ENCODE measurements around the gene FRMD6.
A peak's percentile ranks its signal among the peaks of the same experiment; 100 is the strongest.

FRMD6 gene

GRCh38 chr14:51677266-51677665 lies 25.6 kb downstream of the FRMD6 start:
- ChIA-PET POLR2A (no interaction called here), CTCF (no interaction called here)
- TF ChIP-seq SUZ12 (IDR thresholded peaks at IDR 0.05) (no peak), HDGF (IDR thresholded peaks at IDR 0.05; ENCODE audit: borderline replicate concordance) (no peak), L3MBTL2 (conservative IDR thresholded peaks at IDR 0.05) (no peak), FOXA1 (IDR thresholded peaks at IDR 0.05) (no peak), ZNF384 (IDR thresholded peaks at IDR 0.05) (no peak), FOXM1 (IDR thresholded peaks at IDR 0.05; ENCODE audit: borderline replicate concordance) (no peak)
- DNase-seq (ENCODE audit: extremely low spot score), result no peak

GRCh38 chr14:51677738-51678137 lies 26.0 kb downstream of the FRMD6 start:
- CTCF ChIA-PET, result no interaction called here
- DNase-seq (ENCODE audit: extremely low spot score), result no peak
- POLR2A ChIA-PET, result no interaction called here
- no peak for TF ChIP-seq CTBP1 (IDR thresholded peaks at IDR 0.05; ENCODE audit: borderline replicate concordance)
- TF ChIP-seq BHLHE40 (IDR thresholded peaks at IDR 0.05; ENCODE audit: borderline replicate concordance), result no peak
- no peak for TF ChIP-seq HDGF (IDR thresholded peaks at IDR 0.05; ENCODE audit: borderline replicate concordance)
- no peak for TF ChIP-seq FOXK2 (IDR thresholded peaks at IDR 0.05)
- no peak for TF ChIP-seq NFRKB (IDR thresholded peaks at IDR 0.05)
- no peak for TF ChIP-seq FOXM1 (IDR thresholded peaks at IDR 0.05; ENCODE audit: borderline replicate concordance)

- ChIA-PET CTCF (no interaction called here), POLR2A (no interaction called here)
- TF ChIP-seq CTBP1 (IDR thresholded peaks at IDR 0.05; ENCODE audit: borderline replicate concordance) (no peak), TARDBP (IDR thresholded peaks at IDR 0.05) (no peak), L3MBTL2 (conservative IDR thresholded peaks at IDR 0.05) (no peak), ELF4 (IDR thresholded peaks at IDR 0.05) (no peak), ARNT (IDR thresholded peaks at IDR 0.05) (no peak), ZNF384 (IDR thresholded peaks at IDR 0.05) (no peak), SP1 (IDR thresholded peaks at IDR 0.05) (no peak), SUZ12 (IDR thresholded peaks at IDR 0.05) (no peak), FOXK2 (IDR thresholded peaks at IDR 0.05) (no peak)
- peak; percentile 11 for DNase-seq (ENCODE audit: extremely low spot score)
Measured at GRCh38 chr14:51680031-51680430, 28.3 kb downstream of the FRMD6 start.

GRCh38 chr14:51681411-51681810 lies 29.7 kb downstream of the FRMD6 start:
- ChIA-PET CTCF (no interaction called here), POLR2A (no interaction called here)

GRCh38 chr14:51682411-51682810 lies 30.7 kb downstream of the FRMD6 start:
- no peak for DNase-seq (ENCODE audit: extremely low spot score)
- POLR2A ChIA-PET, result no interaction called here
- TF ChIP-seq L3MBTL2 (conservative IDR thresholded peaks at IDR 0.05) (no peak), ZNF384 (IDR thresholded peaks at IDR 0.05) (no peak), PKNOX1 (IDR thresholded peaks at IDR 0.05) (no peak), LEF1 (IDR thresholded peaks at IDR 0.05; ENCODE audit: borderline replicate concordance) (no peak), BHLHE40 (IDR thresholded peaks at IDR 0.05; ENCODE audit: borderline replicate concordance) (no peak), FOXA1 (IDR thresholded peaks at IDR 0.05) (no peak), SUZ12 (IDR thresholded peaks at IDR 0.05) (no peak), FOXK2 (IDR thresholded peaks at IDR 0.05) (no peak), CTBP1 (IDR thresholded peaks at IDR 0.05; ENCODE audit: borderline replicate concordance) (no peak), ARNT (IDR thresholded peaks at IDR 0.05) (no peak), HDGF (IDR thresholded peaks at IDR 0.05; ENCODE audit: borderline replicate concordance) (no peak), SP1 (IDR thresholded peaks at IDR 0.05) (no peak), TARDBP (IDR thresholded peaks at IDR 0.05) (no peak), FOXM1 (IDR thresholded peaks at IDR 0.05; ENCODE audit: borderline replicate concordance) (no peak)
- CTCF ChIA-PET, result no interaction called here

More at GRCh38 chr14:51681411-51681810, 29.7 kb downstream of the FRMD6 start:
- no peak for TF ChIP-seq ELF4 (IDR thresholded peaks at IDR 0.05)
- no peak for TF ChIP-seq FOXK2 (IDR thresholded peaks at IDR 0.05)
- no peak for TF ChIP-seq FOXM1 (IDR thresholded peaks at IDR 0.05; ENCODE audit: borderline replicate concordance)
- TF ChIP-seq SUZ12 (IDR thresholded peaks at IDR 0.05), result no peak
- no peak for TF ChIP-seq TARDBP (IDR thresholded peaks at IDR 0.05)
- no peak for TF ChIP-seq HDGF (IDR thresholded peaks at IDR 0.05; ENCODE audit: borderline replicate concordance)
- no peak for TF ChIP-seq L3MBTL2 (conservative IDR thresholded peaks at IDR 0.05)
- TF ChIP-seq ARNT (IDR thresholded peaks at IDR 0.05), result no peak
- TF ChIP-seq CTBP1 (IDR thresholded peaks at IDR 0.05; ENCODE audit: borderline replicate concordance), result no peak
- TF ChIP-seq PKNOX1 (IDR thresholded peaks at IDR 0.05), result no peak
- no peak for TF ChIP-seq SP1 (IDR thresholded peaks at IDR 0.05)
- TF ChIP-seq FOXA1 (IDR thresholded peaks at IDR 0.05), result no peak
- no peak for TF ChIP-seq ZNF384 (IDR thresholded peaks at IDR 0.05)
- TF ChIP-seq BHLHE40 (IDR thresholded peaks at IDR 0.05; ENCODE audit: borderline replicate concordance), result no peak
- no peak for TF ChIP-seq LEF1 (IDR thresholded peaks at IDR 0.05; ENCODE audit: borderline replicate concordance)
- no peak for TF ChIP-seq NFRKB (IDR thresholded peaks at IDR 0.05)
- DNase-seq (ENCODE audit: extremely low spot score), result no peak

GRCh38 chr14:51684760-51685159 lies 33.0 kb downstream of the FRMD6 start:
- POLR2A ChIA-PET, result no interaction called here

More at GRCh38 chr14:51684760-51685159, 33.0 kb downstream of the FRMD6 start:
- CTCF ChIA-PET, result interaction anchor here (1.1 kb wide), 1 partner anchor 32 kb away, joined by 3 read pairs; no protein-coding TSS in a partner anchor
- TF ChIP-seq CTBP1 (IDR thresholded peaks at IDR 0.05; ENCODE audit: borderline replicate concordance) (no peak), ARNT (IDR thresholded peaks at IDR 0.05) (no peak), FOXM1 (IDR thresholded peaks at IDR 0.05; ENCODE audit: borderline replicate concordance) (no peak), SP1 (IDR thresholded peaks at IDR 0.05) (no peak), TARDBP (IDR thresholded peaks at IDR 0.05) (no peak), L3MBTL2 (conservative IDR thresholded peaks at IDR 0.05) (no peak), PKNOX1 (IDR thresholded peaks at IDR 0.05) (no peak), ELF4 (IDR thresholded peaks at IDR 0.05) (no peak), BHLHE40 (IDR thresholded peaks at IDR 0.05; ENCODE audit: borderline replicate concordance) (no peak), SUZ12 (IDR thresholded peaks at IDR 0.05) (no peak), LEF1 (IDR thresholded peaks at IDR 0.05; ENCODE audit: borderline replicate concordance) (no peak), FOXK2 (IDR thresholded peaks at IDR 0.05) (no peak), HDGF (IDR thresholded peaks at IDR 0.05; ENCODE audit: borderline replicate concordance) (no peak), ZNF384 (IDR thresholded peaks at IDR 0.05) (no peak), NFRKB (IDR thresholded peaks at IDR 0.05) (no peak), FOXA1 (IDR thresholded peaks at IDR 0.05) (no peak)
- DNase-seq (ENCODE audit: extremely low spot score), result no peak
